OCI-LY7 (cell line): ENCODE data around the gene SLC25A24. TPM values are rescaled to one million over a fixed set of nuclear protein-coding genes. Genes with fewer than 3 reads are reported as not detected.
"Not testable (repeated sequence)": the region's sequence is repeated elsewhere in the genome, so short reads cannot be mapped to it uniquely, and the experiment has no call there.

Experiments
- BruUV-seq: library from RNA; stranded (reverse); fragments of 400-500 nt; replicated peaks from 2 replicates; lab custom pipeline; 2021; lab: Mats Ljungman, UMichigan
- CTCF ChIA-PET: fragments of 300-600 bp; sonication (Branson Sonifier 250); formaldehyde crosslinking; loops from one replicate; lab custom pipeline; 2022; ENCODE audit warnings: antibody characterized with exemption; ENCODE audit not compliant: unreplicated experiment; lab: Charles Lee
- POLR2A ChIA-PET: fragments of 300-600 bp; sonication (Branson Sonifier 250); formaldehyde crosslinking; loops from one replicate; lab custom pipeline; 2022; ENCODE audit warnings: antibody characterized with exemption; lab: Charles Lee
- DNase-seq: peaks from one replicate; pipeline ENCODE4 v3.0.0-alpha.2; 2015; ENCODE audit warnings: low spot score
- H2AFZ ChIP-seq: fragments of 200-600 bp; sonication (generic), shearing (Covaris generic); 2 replicates; pipeline ENCODE4 v1.6.1; 2014; ENCODE audit warnings: mild to moderate bottlenecking, antibody characterized with exemption, low read length, moderate library complexity
- H3K27ac ChIP-seq: fragments of 200-600 bp; sonication (generic); 2 replicates; pipeline ENCODE4 v1.5.1; 2014; ENCODE audit warnings: mixed run types, low read depth, mild to moderate bottlenecking, moderate library complexity, low read length, inconsistent platforms; ENCODE audit not compliant: poor library complexity, severe bottlenecking
- H3K36me3 ChIP-seq: fragments of 200-600 bp; sonication (generic); 2 replicates; pipeline ENCODE4 v1.6.1; 2014; ENCODE audit warnings: mild to moderate bottlenecking, antibody characterized with exemption, low read length, moderate library complexity, mixed read lengths; ENCODE audit not compliant: insufficient read depth
- H3K4me1 ChIP-seq: fragments of 200-600 bp; sonication (generic); 2 replicates; pipeline ENCODE4 v1.5.1; 2014; ENCODE audit warnings: mild to moderate bottlenecking, low read length; ENCODE audit not compliant: insufficient read depth, poor library complexity, severe bottlenecking
- H3K4me2 ChIP-seq: fragments of 200-600 bp; sonication (generic); 2 replicates; pipeline ENCODE4 v1.6.1; 2014; ENCODE audit warnings: mild to moderate bottlenecking, low read length
- H3K4me3 ChIP-seq: fragments of 200-600 bp; sonication (generic); 2 replicates; pipeline ENCODE4 v1.5.1; 2014; ENCODE audit warnings: mild to moderate bottlenecking, low read depth, low read length; ENCODE audit not compliant: poor library complexity, severe bottlenecking
- H3K79me2 ChIP-seq: fragments of 200-600 bp; sonication (generic); 2 replicates; pipeline ENCODE4 v1.6.1; 2016; ENCODE audit warnings: low read depth, mild to moderate bottlenecking, low read length, moderate library complexity, mixed read lengths; ENCODE audit not compliant: insufficient read depth
- H3K9me2 ChIP-seq: fragments of 200-600 bp; sonication (generic); 2 replicates; pipeline ENCODE4 v1.6.1; 2016; ENCODE audit warnings: mild to moderate bottlenecking, low read length, mixed read lengths; ENCODE audit not compliant: insufficient read depth
- H3K9me3 ChIP-seq: fragments of 200-600 bp; sonication (generic); 2 replicates; pipeline ENCODE4 v1.6.1; 2014; ENCODE audit warnings: mild to moderate bottlenecking, mixed run types, low read length, mixed read lengths
- H4K20me1 ChIP-seq: fragments of 200-600 bp; sonication (generic); 2 replicates; pipeline ENCODE4 v1.6.1; 2014; ENCODE audit warnings: mild to moderate bottlenecking, antibody characterized with exemption, low read length, moderate library complexity, mixed read lengths; ENCODE audit not compliant: insufficient read depth
- CTCF ChIP-seq: fragments of 200-600 bp; sonication (generic); conservative IDR thresholded peaks from 2 replicates; pipeline ENCODE4 v1.5.1; 2014; ENCODE audit warnings: mild to moderate bottlenecking, antibody characterized with exemption, low read length, moderate library complexity, mixed read lengths
- EZH2phosphoT487 ChIP-seq: fragments of 200-600 bp; sonication (generic); IDR thresholded peaks from 2 replicates; pipeline ENCODE4 v1.6.1; 2018; ENCODE audit warnings: low read depth, borderline replicate concordance, mild to moderate bottlenecking, mixed run types, antibody characterized with exemption, low read length, moderate library complexity, mixed read lengths
- intact Hi-C: fragments of 100-400 bp; cut with micrococcal nuclease; formaldehyde crosslinking; loops from one replicate; pipeline ENCODE4 v1.10.0; 2022; ENCODE audit not compliant: unreplicated experiment
- total RNA-seq, 2 experiments: library from RNA; depleted of rRNA in 1 of 2; stranded (reverse); fragments of >200 nt in 1 of 2; shearing (Covaris generic) in 1 of 2; gene quantifications; 2 replicates each; pipeline ENCODE4 v1.2.3, GENCODE V29; 2014 to 2022

The SLC25A24 gene
- total RNA-seq, 2 experiments from 2014 or later = not detected

DNA sequence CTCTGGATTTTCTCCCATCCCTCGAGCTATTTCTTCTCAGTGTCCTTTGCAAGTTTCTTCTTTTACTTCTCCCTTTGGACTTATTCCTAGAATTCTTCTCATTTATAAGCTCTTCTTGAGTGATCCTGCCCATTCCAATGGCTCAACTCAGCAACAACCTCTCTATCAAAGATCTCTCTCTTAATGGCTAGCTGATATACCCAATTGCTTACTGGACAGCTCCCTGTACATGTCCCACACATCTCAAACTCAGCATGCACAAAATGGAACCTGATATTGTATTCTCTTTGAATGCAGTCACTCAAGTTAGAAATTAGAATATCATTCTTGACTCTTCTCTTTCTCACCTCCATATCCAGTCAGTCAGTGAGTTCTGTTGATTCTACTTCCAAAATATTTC is 48.6 kb downstream of the SLC25A24 start:
- no peaks in the 10 kb centered on the region for H3K9me3 ChIP-seq
- ChIA-PET CTCF (no interaction called here), POLR2A (no interaction called here)
- no peaks in the 10 kb centered on the region for H3K4me1 ChIP-seq
- H3K9me2 ChIP-seq = no peaks in the 10 kb centered on the region
- no peaks in the 10 kb centered on the region for H3K36me3 ChIP-seq
- BruUV-seq = no TSS peak
- H3K27ac ChIP-seq = no peak overlapping the region
- H4K20me1 ChIP-seq = no peaks in the 10 kb centered on the region
- no peak for DNase-seq
- intact Hi-C loops = no loop called here
- no peak overlapping the region for H3K4me3 ChIP-seq
- no peak overlapping the region for H3K4me2 ChIP-seq
- no peaks in the 10 kb centered on the region for H3K79me2 ChIP-seq
- H2AFZ ChIP-seq = no peak overlapping the region
- TF ChIP-seq EZH2phosphoT487 (no peak), CTCF (no peak)

- Histone ChIP-seq H3K4me1 (no peaks in the 10 kb centered on the region), H3K4me2 (no peak overlapping the region), H4K20me1 (no peaks in the 10 kb centered on the region), H3K9me3 (no peaks in the 10 kb centered on the region), H3K79me2 (no peaks in the 10 kb centered on the region), H3K27ac (no peak overlapping the region), H3K36me3 (no peaks in the 10 kb centered on the region), H2AFZ (no peak overlapping the region), H3K9me2 (no peaks in the 10 kb centered on the region), H3K4me3 (no peak overlapping the region)
- ChIA-PET POLR2A (no interaction called here), CTCF (no interaction called here)
- intact Hi-C loops = no loop called here
- TF ChIP-seq EZH2phosphoT487 (no peak), CTCF (no peak)
- DNase-seq = no peak
- BruUV-seq = no TSS peak
These were observed 50.2 kb downstream of the SLC25A24 start for GRCh38 chr1:108149796-108150467.

DNA sequence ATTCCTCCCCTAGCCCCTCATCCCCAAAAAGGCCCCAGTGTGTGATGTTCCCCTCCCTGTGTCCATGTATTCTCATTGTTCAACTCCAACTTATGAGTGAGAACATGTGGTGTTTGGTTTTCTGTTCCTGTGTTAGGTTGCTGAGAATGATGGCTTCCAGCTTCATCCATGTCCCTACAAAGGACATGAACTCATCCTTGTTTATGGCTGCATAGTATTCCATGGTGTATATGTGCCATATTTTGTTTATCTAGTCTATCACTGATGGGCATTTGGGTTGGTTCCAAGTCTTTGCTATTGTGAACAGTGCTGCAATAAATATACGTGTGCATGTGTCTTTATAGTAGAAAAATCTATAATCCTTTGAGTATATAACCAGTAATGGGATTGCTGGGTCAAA is 55.6 kb downstream of the SLC25A24 start:
- CTCF ChIA-PET = not testable (repeated sequence)

More for the DNA sequence above, 55.6 kb downstream of the SLC25A24 start:
- POLR2A ChIA-PET, H3K27ac ChIP-seq, H4K20me1 ChIP-seq, intact Hi-C loops, H3K9me2 ChIP-seq, H3K9me3 ChIP-seq, H2AFZ ChIP-seq, DNase-seq, H3K4me1 ChIP-seq, H3K36me3 ChIP-seq, H3K79me2 ChIP-seq, H3K4me3 ChIP-seq, BruUV-seq, H3K4me2 ChIP-seq: not testable (repeated sequence)
